Testis (tissue), 2 donors: ENCODE measurements around the gene KCNE2.

Experiments used
- POLR2A ChIP-seq: fragments of 450-650 bp; IDR thresholded peaks from one replicate; pipeline ENCODE4 v1.6.1; 2017; ENCODE audit warnings: antibody characterized with exemption, mild to moderate bottlenecking, moderate library complexity
- TF ChIP-seq, protein P1 (sequence below), 3 experiments: fragments of 450-650 bp in 2 of 3; fragments of 200-600 bp in 1 of 3; sonication (generic) in 1 of 3; IDR thresholded peaks; one replicate each; pipeline ENCODE4 v1.5.1; 2016 to 2019; ENCODE audit warnings: antibody characterized with exemption in 3 of 3, mild to moderate bottlenecking in 2 of 3, moderate library complexity in 1 of 3

DNA sequence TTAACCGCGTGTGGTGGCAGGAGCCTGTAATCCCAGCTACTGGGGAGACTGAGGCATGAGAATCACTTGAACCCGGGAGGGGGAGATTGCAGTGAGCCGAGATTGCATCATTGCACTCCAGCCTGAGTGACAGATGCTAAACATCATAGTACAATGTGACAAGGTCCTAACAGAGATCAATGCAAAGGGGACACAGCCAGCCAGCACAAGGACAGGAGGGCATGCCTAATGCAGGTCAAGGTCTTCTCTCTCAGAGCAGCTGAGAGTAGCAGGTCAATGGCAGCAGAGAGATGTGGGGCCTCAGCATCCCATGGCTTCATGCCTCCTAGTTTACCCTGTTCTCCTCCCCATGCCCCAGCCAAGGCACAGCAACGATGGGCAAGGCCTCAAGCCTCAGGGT lies 8.5 kb downstream of the KCNE2 start:
- no peak for TF ChIP-seq POLR2A
- TF ChIP-seq, protein P1, sequence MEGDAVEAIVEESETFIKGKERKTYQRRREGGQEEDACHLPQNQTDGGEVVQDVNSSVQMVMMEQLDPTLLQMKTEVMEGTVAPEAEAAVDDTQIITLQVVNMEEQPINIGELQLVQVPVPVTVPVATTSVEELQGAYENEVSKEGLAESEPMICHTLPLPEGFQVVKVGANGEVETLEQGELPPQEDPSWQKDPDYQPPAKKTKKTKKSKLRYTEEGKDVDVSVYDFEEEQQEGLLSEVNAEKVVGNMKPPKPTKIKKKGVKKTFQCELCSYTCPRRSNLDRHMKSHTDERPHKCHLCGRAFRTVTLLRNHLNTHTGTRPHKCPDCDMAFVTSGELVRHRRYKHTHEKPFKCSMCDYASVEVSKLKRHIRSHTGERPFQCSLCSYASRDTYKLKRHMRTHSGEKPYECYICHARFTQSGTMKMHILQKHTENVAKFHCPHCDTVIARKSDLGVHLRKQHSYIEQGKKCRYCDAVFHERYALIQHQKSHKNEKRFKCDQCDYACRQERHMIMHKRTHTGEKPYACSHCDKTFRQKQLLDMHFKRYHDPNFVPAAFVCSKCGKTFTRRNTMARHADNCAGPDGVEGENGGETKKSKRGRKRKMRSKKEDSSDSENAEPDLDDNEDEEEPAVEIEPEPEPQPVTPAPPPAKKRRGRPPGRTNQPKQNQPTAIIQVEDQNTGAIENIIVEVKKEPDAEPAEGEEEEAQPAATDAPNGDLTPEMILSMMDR (IDR thresholded peaks at IDR 0.05): no peak
